Activated T-cell treated with anti-CD3 and anti-CD28 coated beads, Interleukin-2, amount 50 U/mL, for 24 hours (primary cell): ENCODE measurements around the gene NF1.
"Not testable (repeated sequence)": the region's sequence is repeated elsewhere in the genome, so short reads cannot be mapped to it uniquely, and the experiment has no call there.

Experiments used
- DNase-seq: peaks from one replicate; pipeline ENCODE4 v3.0.0-alpha.2; 2020
- H3K27ac Mint-ChIP-seq: 2 replicates; pipeline ENCODE4 v1.8.0; 2020; ENCODE audit warnings: mild to moderate bottlenecking, mixed read lengths
- H3K27me3 Mint-ChIP-seq: 2 replicates; pipeline ENCODE4 v1.8.0; 2020; ENCODE audit warnings: mixed read lengths
- H3K36me3 Mint-ChIP-seq: 2 replicates; pipeline ENCODE4 v1.8.0; 2020; ENCODE audit warnings: low read depth, mixed read lengths
- H3K4me1 Mint-ChIP-seq: 2 replicates; pipeline ENCODE4 v1.8.0; 2020; ENCODE audit warnings: low read depth, mixed read lengths
- H3K4me3 Mint-ChIP-seq: 2 replicates; pipeline ENCODE4 v1.8.0; 2020; ENCODE audit warnings: mild to moderate bottlenecking, moderate library complexity, mixed read lengths
- H3K9me3 Mint-ChIP-seq: 2 replicates; pipeline ENCODE4 v1.8.0; 2020; ENCODE audit warnings: mixed read lengths

NF1 gene

GRCh38 chr17:31064707-31065106, 30.1 kb upstream of the NF1 start:
- H3K9me3 Mint-ChIP-seq, result no peaks in the 10 kb centered on the region
- DNase-seq, result no peak
- no peak overlapping the region for H3K4me3 Mint-ChIP-seq
- no peak overlapping the region for H3K27ac Mint-ChIP-seq
- H3K36me3 Mint-ChIP-seq, result no peaks in the 10 kb centered on the region
- H3K27me3 Mint-ChIP-seq, result no peaks in the 10 kb centered on the region
- peaks cover 7% of the 10 kb centered on the region for H3K4me1 Mint-ChIP-seq

- DNase-seq, result no peak
- Mint-ChIP-seq H3K4me1 (peaks cover 3% of the 10 kb centered on the region), H3K27me3 (no peaks in the 10 kb centered on the region), H3K4me3 (no peak overlapping the region), H3K27ac (no peak overlapping the region), H3K36me3 (no peaks in the 10 kb centered on the region), H3K9me3 (no peaks in the 10 kb centered on the region)
Measured at GRCh38 chr17:31067691-31068184, 27.0 kb upstream of the NF1 start.

GRCh38 chr17:31068291-31068690, 26.5 kb upstream of the NF1 start:
- Mint-ChIP-seq H3K36me3 (no peaks in the 10 kb centered on the region), H3K4me3 (no peak overlapping the region), H3K27me3 (no peaks in the 10 kb centered on the region), H3K9me3 (no peaks in the 10 kb centered on the region), H3K4me1 (peaks cover 3% of the 10 kb centered on the region), H3K27ac (no peak overlapping the region)
- peak; percentile 52 for DNase-seq

GRCh38 chr17:31072186-31072585, 22.6 kb upstream of the NF1 start:
- no peak overlapping the region for H3K27ac Mint-ChIP-seq
- DNase-seq, result no peak
- no peak overlapping the region for H3K4me3 Mint-ChIP-seq
- no peaks in the 10 kb centered on the region for H3K9me3 Mint-ChIP-seq
- no peaks in the 10 kb centered on the region for H3K36me3 Mint-ChIP-seq
- no peaks in the 10 kb centered on the region for H3K27me3 Mint-ChIP-seq
- peaks cover 3% of the 10 kb centered on the region for H3K4me1 Mint-ChIP-seq

GRCh38 chr17:31073411-31073810, 21.4 kb upstream of the NF1 start:
- H3K36me3 Mint-ChIP-seq, result no peaks in the 10 kb centered on the region
- H3K27ac Mint-ChIP-seq, result no peak overlapping the region
- no peak for DNase-seq
- no peaks in the 10 kb centered on the region for H3K27me3 Mint-ChIP-seq
- H3K9me3 Mint-ChIP-seq, result no peaks in the 10 kb centered on the region
- no peak overlapping the region for H3K4me3 Mint-ChIP-seq
- no peaks in the 10 kb centered on the region for H3K4me1 Mint-ChIP-seq

- no peak for DNase-seq
- Mint-ChIP-seq H3K4me3 (no peak overlapping the region), H3K27ac (no peak overlapping the region), H3K27me3 (no peaks in the 10 kb centered on the region), H3K36me3 (no peaks in the 10 kb centered on the region), H3K4me1 (no peaks in the 10 kb centered on the region), H3K9me3 (no peaks in the 10 kb centered on the region)
Measured at GRCh38 chr17:31074772-31075555, 19.8 kb upstream of the NF1 start.

GRCh38 chr17:31078290-31078689, 16.5 kb upstream of the NF1 start:
- Mint-ChIP-seq H3K9me3 (no peaks in the 10 kb centered on the region), H3K27me3 (no peaks in the 10 kb centered on the region), H3K4me3 (no peak overlapping the region), H3K4me1 (no peaks in the 10 kb centered on the region), H3K27ac (no peak overlapping the region), H3K36me3 (no peaks in the 10 kb centered on the region)
- no peak for DNase-seq

GRCh38 chr17:31079731-31080130, 15.0 kb upstream of the NF1 start:
- no peak for DNase-seq
- Mint-ChIP-seq H3K4me1 (no peaks in the 10 kb centered on the region), H3K9me3 (no peaks in the 10 kb centered on the region), H3K27ac (no peak overlapping the region), H3K36me3 (no peaks in the 10 kb centered on the region), H3K4me3 (no peak overlapping the region), H3K27me3 (no peaks in the 10 kb centered on the region)

GRCh38 chr17:31085563-31085962, 9.2 kb upstream of the NF1 start:
- no peak overlapping the region for H3K4me3 Mint-ChIP-seq
- H3K4me1 Mint-ChIP-seq, result no peaks in the 10 kb centered on the region
- H3K27ac Mint-ChIP-seq, result no peak overlapping the region
- DNase-seq, result no peak
- no peaks in the 10 kb centered on the region for H3K9me3 Mint-ChIP-seq
- no peaks in the 10 kb centered on the region for H3K36me3 Mint-ChIP-seq
- H3K27me3 Mint-ChIP-seq, result no peaks in the 10 kb centered on the region

- Mint-ChIP-seq H3K9me3 (no peaks in the 10 kb centered on the region), H3K36me3 (no peaks in the 10 kb centered on the region), H3K27ac (no peak overlapping the region)
Measured at GRCh38 chr17:31089471-31089870, 5.3 kb upstream of the NF1 start.

GRCh38 chr17:31090650-31091049, 4.1 kb upstream of the NF1 start:
- not testable (repeated sequence) for DNase-seq, H3K36me3 Mint-ChIP-seq, H3K27me3 Mint-ChIP-seq, H3K4me1 Mint-ChIP-seq, H3K9me3 Mint-ChIP-seq, H3K4me3 Mint-ChIP-seq, H3K27ac Mint-ChIP-seq

More at GRCh38 chr17:31089471-31089870, 5.3 kb upstream of the NF1 start:
- Mint-ChIP-seq H3K4me3 (no peak overlapping the region), H3K4me1 (peaks cover 4% of the 10 kb centered on the region), H3K27me3 (no peaks in the 10 kb centered on the region)
- no peak for DNase-seq

- Mint-ChIP-seq H3K27ac (no peak overlapping the region), H3K27me3 (no peaks in the 10 kb centered on the region), H3K36me3 (peaks cover 2% of the 10 kb centered on the region), H3K9me3 (no peaks in the 10 kb centered on the region), H3K4me1 (peaks cover 15% of the 10 kb centered on the region), H3K4me3 (no peak overlapping the region)
- no peak for DNase-seq
Measured at GRCh38 chr17:31092475-31093064, 2.2 kb upstream of the NF1 start.

- peak overlapping the region; percentile 84 for H3K27ac Mint-ChIP-seq
- H3K4me3 Mint-ChIP-seq, result peak overlapping the region; percentile 91
- peaks cover 2% of the 10 kb centered on the region for H3K36me3 Mint-ChIP-seq
- no peaks in the 10 kb centered on the region for H3K9me3 Mint-ChIP-seq
- H3K4me1 Mint-ChIP-seq, result peaks cover 15% of the 10 kb centered on the region
- no peak for DNase-seq
- no peaks in the 10 kb centered on the region for H3K27me3 Mint-ChIP-seq
Measured at GRCh38 chr17:31093866-31094599, 744 bp upstream of the NF1 start.

- H3K27ac Mint-ChIP-seq, result peak overlapping the region; percentile 94
- no peaks in the 10 kb centered on the region for H3K27me3 Mint-ChIP-seq
- no peaks in the 10 kb centered on the region for H3K9me3 Mint-ChIP-seq
- peaks cover 15% of the 10 kb centered on the region for H3K4me1 Mint-ChIP-seq
- H3K4me3 Mint-ChIP-seq, result peak overlapping the region; percentile 91
- DNase-seq, result peak; percentile 58
- H3K36me3 Mint-ChIP-seq, result peaks cover 2% of the 10 kb centered on the region
Measured at GRCh38 chr17:31095236-31096105, 694 bp downstream of the NF1 start.
